ENCODE measurements around the gene MKKS. TPM values are rescaled to one million over a fixed set of nuclear protein-coding genes. Genes with fewer than 3 reads are reported as not detected.

MKKS gene
- total RNA-seq, 1 experiment from 2014 or later, result 15.3 TPM

GRCh38 chr20:10447028-10447427 lies 13.0 kb upstream of the MKKS start:
- no peak overlapping the region for H3K4me3 ChIP-seq (ENCODE audit: low read depth, low read length)
- no peaks in the 10 kb centered on the region for H3K36me3 Mint-ChIP-seq (ENCODE audit: insufficient read depth, unreplicated experiment)
- no peaks in the 10 kb centered on the region for H3K27me3 ChIP-seq (replicated peaks; ENCODE audit: control insufficient read depth, insufficient read depth, low read length)
- POLR2A ChIA-PET, result no interaction called here
- no peak overlapping the region for H3K4me3 Mint-ChIP-seq (ENCODE audit: unreplicated experiment)
- H3K9me3 ChIP-seq, result no peaks in the 10 kb centered on the region
- intact Hi-C loops (cut with micrococcal nuclease; ENCODE audit: unreplicated experiment), result no loop called here
- H3K4me1 ChIP-seq, result 0 out of 2 replicates have a peak, but pooled peaks cover 4% of the 10 kb centered on the region
- no TSS peak for BruUV-seq (replicated peaks)
- H3K4me1 Mint-ChIP-seq (ENCODE audit: low read depth, unreplicated experiment), result no peaks in the 10 kb centered on the region
- CTCF ChIA-PET, result no interaction called here
- no peak for TF ChIP-seq CTCF (IDR thresholded peaks at IDR 0.05; ENCODE audit: insufficient read depth in 1 of 2, low read depth in 1 of 2, low read length in 1 of 2, severe bottlenecking in 1 of 2, unreplicated experiment in 1 of 2)
- H3K27me3 Mint-ChIP-seq (ENCODE audit: insufficient read depth, unreplicated experiment), result no peaks in the 10 kb centered on the region
- no peak overlapping the region for H3K27ac Mint-ChIP-seq (ENCODE audit: unreplicated experiment)
- no peaks in the 10 kb centered on the region for H3K36me3 ChIP-seq (ENCODE audit: control insufficient read depth, insufficient read depth, low read length)
- H3K9me3 Mint-ChIP-seq (ENCODE audit: unreplicated experiment), result no peaks in the 10 kb centered on the region
- DNase-seq, result no peak

GRCh38 chr20:10445758-10446157 lies 11.7 kb upstream of the MKKS start:
- no peak for DNase-seq
- H3K4me1 ChIP-seq, result 0 out of 2 replicates have a peak, but pooled peaks cover 4% of the 10 kb centered on the region
- H3K27me3 ChIP-seq (replicated peaks; ENCODE audit: control insufficient read depth, insufficient read depth, low read length), result no peaks in the 10 kb centered on the region
- Mint-ChIP-seq H3K4me1 (ENCODE audit: low read depth, unreplicated experiment) (no peaks in the 10 kb centered on the region), H3K9me3 (ENCODE audit: unreplicated experiment) (no peaks in the 10 kb centered on the region), H3K27me3 (ENCODE audit: insufficient read depth, unreplicated experiment) (no peaks in the 10 kb centered on the region), H3K36me3 (ENCODE audit: insufficient read depth, unreplicated experiment) (no peaks in the 10 kb centered on the region), H3K4me3 (ENCODE audit: unreplicated experiment) (no peak overlapping the region), H3K27ac (ENCODE audit: unreplicated experiment) (no peak overlapping the region)
- H3K36me3 ChIP-seq (ENCODE audit: control insufficient read depth, insufficient read depth, low read length), result no peaks in the 10 kb centered on the region
- no TSS peak for BruUV-seq (replicated peaks)
- TF ChIP-seq CTCF (IDR thresholded peaks at IDR 0.05; ENCODE audit: insufficient read depth in 1 of 2, low read depth in 1 of 2, low read length in 1 of 2, severe bottlenecking in 1 of 2, unreplicated experiment in 1 of 2), result no peak
- CTCF ChIA-PET, result no interaction called here
- intact Hi-C loops (cut with micrococcal nuclease; ENCODE audit: unreplicated experiment), result no loop called here
- POLR2A ChIA-PET, result no interaction called here
- no peak overlapping the region for H3K4me3 ChIP-seq (ENCODE audit: low read depth, low read length)
- no peaks in the 10 kb centered on the region for H3K9me3 ChIP-seq

- intact Hi-C loops (cut with micrococcal nuclease; ENCODE audit: unreplicated experiment), result no loop called here
- CTCF ChIA-PET, result no interaction called here
- H3K9me3 Mint-ChIP-seq (ENCODE audit: unreplicated experiment), result no peaks in the 10 kb centered on the region
These were observed 9.9 kb upstream of the MKKS start for GRCh38 chr20:10443936-10444335.

More at GRCh38 chr20:10443936-10444335, 9.9 kb upstream of the MKKS start:
- Histone ChIP-seq H3K9me3 (no peaks in the 10 kb centered on the region), H3K36me3 (ENCODE audit: control insufficient read depth, insufficient read depth, low read length) (no peaks in the 10 kb centered on the region), H3K4me1 (0 out of 2 replicates have a peak, but pooled peaks cover 4% of the 10 kb centered on the region), H3K4me3 (ENCODE audit: low read depth, low read length) (no peak overlapping the region), H3K27me3 (replicated peaks; ENCODE audit: control insufficient read depth, insufficient read depth, low read length) (no peaks in the 10 kb centered on the region)
- no peak for TF ChIP-seq CTCF (IDR thresholded peaks at IDR 0.05; ENCODE audit: insufficient read depth in 1 of 2, low read depth in 1 of 2, low read length in 1 of 2, severe bottlenecking in 1 of 2, unreplicated experiment in 1 of 2)
- Mint-ChIP-seq H3K4me1 (ENCODE audit: low read depth, unreplicated experiment) (no peaks in the 10 kb centered on the region), H3K4me3 (ENCODE audit: unreplicated experiment) (no peak overlapping the region), H3K27ac (ENCODE audit: unreplicated experiment) (no peak overlapping the region), H3K27me3 (ENCODE audit: insufficient read depth, unreplicated experiment) (no peaks in the 10 kb centered on the region), H3K36me3 (ENCODE audit: insufficient read depth, unreplicated experiment) (no peaks in the 10 kb centered on the region)
- BruUV-seq (replicated peaks), result no TSS peak
- no peak for DNase-seq
- POLR2A ChIA-PET, result no interaction called here
